Spleen (tissue), 7 donors: ENCODE measurements around the gene PFKM.

Experiments
- POLR2AphosphoS5 ChIP-seq, 3 donors: sonication (generic); formaldehyde crosslinking; IDR thresholded peaks; one replicate each; pipeline ENCODE4 v1.5.1; 2017; ENCODE audit warnings: antibody characterized with exemption in 3 of 3
- TF ChIP-seq, protein P1 (sequence below), 11 experiments: fragments of 200-600 bp in 7 of 11; fragments of 450-650 bp in 4 of 11; sonication (generic) in 4 of 11; IDR thresholded peaks in 8 of 11; conservative IDR thresholded peaks in 3 of 11; 1 replicate in 7 of 11; 2 replicates in 4 of 11; pipeline versions ENCODE4 v1.4.0 to v1.8.0; 2016 to 2021; ENCODE audit warnings: antibody characterized with exemption in 11 of 11, inconsistent platforms in 4 of 11, mild to moderate bottlenecking in 1 of 11
- donor health status: DM: no; HTN: no; CAD: no; lungs with moderate emphysema.
- donor health status: DM: no; HTN: no; CAD: no.
- donor health status: DM: no; HTN: no; CAD: no.

DNA sequence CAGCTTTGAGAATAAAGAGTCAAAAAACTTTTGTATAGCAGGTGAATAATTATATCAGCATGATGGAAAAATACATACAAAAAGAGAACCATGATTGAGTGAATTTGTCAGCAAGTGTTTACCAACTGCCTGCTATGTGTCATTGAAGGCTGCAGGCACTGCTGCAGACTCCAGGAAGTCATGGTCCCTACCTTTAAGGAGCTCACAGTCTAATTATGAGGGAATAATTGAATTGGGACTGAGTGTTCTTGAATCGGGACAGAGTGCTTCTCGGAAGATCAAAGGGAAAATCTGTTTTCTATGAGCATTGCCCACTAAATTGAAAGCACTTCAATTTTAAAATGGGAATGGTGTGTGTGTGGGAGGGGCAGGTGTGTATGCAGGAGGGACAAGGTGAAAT, 74.5 kb downstream of the PFKM start:
- TF ChIP-seq, protein P1, sequence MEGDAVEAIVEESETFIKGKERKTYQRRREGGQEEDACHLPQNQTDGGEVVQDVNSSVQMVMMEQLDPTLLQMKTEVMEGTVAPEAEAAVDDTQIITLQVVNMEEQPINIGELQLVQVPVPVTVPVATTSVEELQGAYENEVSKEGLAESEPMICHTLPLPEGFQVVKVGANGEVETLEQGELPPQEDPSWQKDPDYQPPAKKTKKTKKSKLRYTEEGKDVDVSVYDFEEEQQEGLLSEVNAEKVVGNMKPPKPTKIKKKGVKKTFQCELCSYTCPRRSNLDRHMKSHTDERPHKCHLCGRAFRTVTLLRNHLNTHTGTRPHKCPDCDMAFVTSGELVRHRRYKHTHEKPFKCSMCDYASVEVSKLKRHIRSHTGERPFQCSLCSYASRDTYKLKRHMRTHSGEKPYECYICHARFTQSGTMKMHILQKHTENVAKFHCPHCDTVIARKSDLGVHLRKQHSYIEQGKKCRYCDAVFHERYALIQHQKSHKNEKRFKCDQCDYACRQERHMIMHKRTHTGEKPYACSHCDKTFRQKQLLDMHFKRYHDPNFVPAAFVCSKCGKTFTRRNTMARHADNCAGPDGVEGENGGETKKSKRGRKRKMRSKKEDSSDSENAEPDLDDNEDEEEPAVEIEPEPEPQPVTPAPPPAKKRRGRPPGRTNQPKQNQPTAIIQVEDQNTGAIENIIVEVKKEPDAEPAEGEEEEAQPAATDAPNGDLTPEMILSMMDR (IDR thresholded peaks at IDR 0.05 in 8 of 11, conservative IDR thresholded peaks at IDR 0.05 in 3 of 11): no peak
- no peak for TF ChIP-seq POLR2AphosphoS5 (IDR thresholded peaks at IDR 0.05)
